WTC11 (cell line): ENCODE results near the gene MERTK. TPM values are rescaled to one million over a fixed set of nuclear protein-coding genes. Genes with fewer than 3 reads are reported as not detected.

Source experiments
- ATAC-seq: fragments of 200-7000 bp; cut with Tn5 transposase; 2 replicates; pipeline ENCODE4 v1.10.0; 2021; ENCODE audit warnings: mild to moderate bottlenecking, moderate library complexity
- CTCF ChIA-PET: fragments of 300-600 bp; sonication (Branson Sonifier 250); formaldehyde crosslinking; loops from one replicate; lab custom pipeline; 2021; ENCODE audit warnings: antibody characterized with exemption; lab: Charles Lee
- POLR2A ChIA-PET: fragments of 350-600 bp; sonication (Branson Sonifier 250); formaldehyde crosslinking; loops from one replicate; lab custom pipeline; 2021; ENCODE audit warnings: antibody characterized with exemption; lab: Charles Lee
- DNase-seq: peaks from one replicate; pipeline ENCODE4 v3.0.0; 2021; ENCODE audit warnings: low spot score
- H3K27ac Mint-ChIP-seq: 2 replicates; pipeline ENCODE4 v1.8.0; 2021; ENCODE audit warnings: mixed read lengths
- H3K27me3 Mint-ChIP-seq: 2 replicates; pipeline ENCODE4 v1.8.0; 2021; ENCODE audit warnings: low read depth, mild to moderate bottlenecking, moderate library complexity, mixed read lengths
- H3K36me3 Mint-ChIP-seq: 2 replicates; pipeline ENCODE4 v1.8.0; 2021; ENCODE audit warnings: mixed read lengths
- H3K4me1 Mint-ChIP-seq: 2 replicates; pipeline ENCODE4 v1.8.0; 2022; ENCODE audit warnings: mixed read lengths
- H3K4me3 Mint-ChIP-seq: 2 replicates; pipeline ENCODE4 v1.8.0; 2021; ENCODE audit warnings: mild to moderate bottlenecking, moderate library complexity, mixed read lengths
- H3K9me3 Mint-ChIP-seq: 2 replicates; pipeline ENCODE4 v1.8.0; 2021; ENCODE audit warnings: mixed read lengths
- ATF2 ChIP-seq: sonication (generic); formaldehyde crosslinking; IDR thresholded peaks from 2 replicates; pipeline ENCODE4 v1.8.1; 2022; ENCODE audit warnings: low read depth, missing genetic modification reagents, borderline replicate concordance
- ATF3 ChIP-seq: sonication (generic); formaldehyde crosslinking; conservative IDR thresholded peaks from 2 replicates; pipeline ENCODE4 v1.8.1; 2022; ENCODE audit warnings: mild to moderate bottlenecking, missing genetic modification reagents
- ELF4 ChIP-seq: sonication (generic); formaldehyde crosslinking; IDR thresholded peaks from 2 replicates; pipeline ENCODE4 v1.8.1; 2022; ENCODE audit warnings: low read depth, mild to moderate bottlenecking, moderate library complexity, missing genetic modification reagents
- EMX1 ChIP-seq: fragments of 250-450 bp; sonication (Bioruptor Pico); IDR thresholded peaks from 2 replicates; pipeline ENCODE4 v1.8.0; 2021; ENCODE audit warnings: mild to moderate bottlenecking
- ERG ChIP-seq: fragments of 250-450 bp; sonication (Bioruptor Pico); IDR thresholded peaks from 2 replicates; pipeline ENCODE4 v1.8.0; 2021; ENCODE audit warnings: mild to moderate bottlenecking
- HMGA2 ChIP-seq: fragments of 250-450 bp; sonication (Bioruptor Pico); IDR thresholded peaks from 2 replicates; pipeline ENCODE4 v1.4.0; 2021; ENCODE audit warnings: mild to moderate bottlenecking, moderate library complexity
- JUN ChIP-seq: sonication (generic); formaldehyde crosslinking; IDR thresholded peaks from 2 replicates; pipeline ENCODE4 v1.8.0; 2023; ENCODE audit warnings: mild to moderate bottlenecking, missing genetic modification reagents
- NR3C1 ChIP-seq: sonication (generic); formaldehyde crosslinking; conservative IDR thresholded peaks from 2 replicates; pipeline ENCODE4 v1.8.1; 2023; ENCODE audit warnings: low read depth, mild to moderate bottlenecking, missing genetic modification reagents
- RELA ChIP-seq: sonication (generic); formaldehyde crosslinking; IDR thresholded peaks from 2 replicates; pipeline ENCODE4 v1.8.1; 2022; ENCODE audit warnings: missing genetic modification reagents, mild to moderate bottlenecking, borderline replicate concordance
- SMAD3 ChIP-seq: sonication (generic); formaldehyde crosslinking; IDR thresholded peaks from 2 replicates; pipeline ENCODE4 v1.8.0; 2022; ENCODE audit warnings: missing genetic modification reagents, mild to moderate bottlenecking, borderline replicate concordance
- STAT6 ChIP-seq: sonication (generic); formaldehyde crosslinking; conservative IDR thresholded peaks from 2 replicates; pipeline ENCODE4 v1.8.1; 2023; ENCODE audit warnings: mild to moderate bottlenecking, low read depth, missing genetic modification reagents, moderate library complexity
- ZNF317 ChIP-seq: sonication (generic); formaldehyde crosslinking; IDR thresholded peaks from 2 replicates; pipeline ENCODE4 v1.8.1; 2023; ENCODE audit warnings: low read depth, mild to moderate bottlenecking, moderate library complexity, missing genetic modification reagents, borderline replicate concordance
- ZNF423 ChIP-seq: fragments of 250-450 bp; sonication (Bioruptor Pico); IDR thresholded peaks from 2 replicates; pipeline ENCODE4 v2.1.2; 2022; ENCODE audit warnings: mild to moderate bottlenecking, moderate library complexity
- total RNA-seq: library from RNA; stranded (reverse); gene quantifications from 3 replicates; pipeline ENCODE4 v1.2.3, GENCODE V29; 2021
- TF ChIP-seq, protein P1 (sequence below): sonication (generic); formaldehyde crosslinking; IDR thresholded peaks from 2 replicates; pipeline ENCODE4 v1.8.0; 2023; ENCODE audit warnings: mild to moderate bottlenecking, missing genetic modification reagents
- TF ChIP-seq, protein P2 (sequence below): fragments of 250-450 bp; sonication (Bioruptor Pico); IDR thresholded peaks from 2 replicates; pipeline ENCODE4 v1.9.0; 2021; ENCODE audit warnings: moderate library complexity, mild to moderate bottlenecking, inconsistent platforms, borderline replicate concordance
- TF ChIP-seq, protein P3 (sequence below): sonication (generic); formaldehyde crosslinking; IDR thresholded peaks from 2 replicates; pipeline ENCODE4 v1.8.1; 2023; ENCODE audit warnings: mild to moderate bottlenecking, missing genetic modification reagents

Gene MERTK
- total RNA-seq, 1 experiment from 2014 or later = 6.9 TPM

GRCh38 chr2:111947219-111947618, 48.8 kb downstream of the MERTK start:
- no peak overlapping the region; the same call in 1 of the 2 replicates for H3K27ac Mint-ChIP-seq
- ChIA-PET CTCF (no interaction called here), POLR2A (no interaction called here)

GRCh38 chr2:111948832-111949231, 50.4 kb downstream of the MERTK start:
- no peak overlapping the region for H3K27ac Mint-ChIP-seq
- no peaks in the 10 kb centered on the region for H3K9me3 Mint-ChIP-seq
- no peak for DNase-seq
- ATAC-seq = no peak
- no peaks in the 10 kb centered on the region for H3K36me3 Mint-ChIP-seq
- no peaks in the 10 kb centered on the region for H3K27me3 Mint-ChIP-seq
- ChIA-PET POLR2A (no interaction called here), CTCF (no interaction called here)
- H3K4me3 Mint-ChIP-seq = no peak overlapping the region
- H3K4me1 Mint-ChIP-seq = peaks cover 7% of the 10 kb centered on the region; the same call in 1 of the 2 replicates
- TF ChIP-seq JUN (CRISPR knock-in tag) = no peak
- TF ChIP-seq ATF3 = no peak
- no peak for TF ChIP-seq ZNF317 (CRISPR knock-in tag)
- no peak for TF ChIP-seq STAT6 (CRISPR knock-in tag)

More at GRCh38 chr2:111947219-111947618, 48.8 kb downstream of the MERTK start:
- Mint-ChIP-seq H3K4me3 (no peak overlapping the region), H3K36me3 (no peaks in the 10 kb centered on the region), H3K27me3 (no peaks in the 10 kb centered on the region), H3K9me3 (no peaks in the 10 kb centered on the region), H3K4me1 (peaks cover 11% of the 10 kb centered on the region)
- DNase-seq (no peak), ATAC-seq (no peak)
- TF ChIP-seq SMAD3 (CRISPR knock-in tag) (no peak), ATF2 (CRISPR knock-in tag) (no peak), ZNF317 (CRISPR knock-in tag) (no peak), ZNF423 (no peak)

DNA sequence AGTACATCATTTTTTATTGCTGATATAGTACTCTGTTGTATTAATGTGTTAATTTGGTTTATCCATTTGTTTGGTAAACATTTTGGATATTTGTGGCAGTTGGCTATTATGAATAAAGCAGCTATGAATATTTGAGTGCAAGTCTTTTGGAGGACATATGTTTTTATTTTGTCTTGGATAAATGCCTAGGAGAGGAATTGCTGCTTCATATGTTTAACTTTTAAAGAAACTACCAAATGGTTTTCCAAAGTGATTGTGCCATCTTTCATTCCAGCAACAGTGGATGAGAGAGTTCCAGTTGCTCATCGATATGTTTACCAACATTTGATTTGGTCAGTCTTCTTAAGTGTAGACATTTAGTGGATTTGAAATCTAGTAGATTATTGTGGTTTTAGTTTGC, 51.8 kb downstream of the MERTK start:
- POLR2A ChIA-PET = interaction anchor here (0.6 kb wide), 1 partner anchor 185 kb away, joined by 3 read pairs; no protein-coding TSS in a partner anchor
- no peaks in the 10 kb centered on the region for H3K36me3 Mint-ChIP-seq
- CTCF ChIA-PET = no interaction called here
- H3K4me1 Mint-ChIP-seq = peaks cover 7% of the 10 kb centered on the region; the same call in 1 of the 2 replicates
- H3K4me3 Mint-ChIP-seq = no peak overlapping the region
- no peaks in the 10 kb centered on the region for H3K9me3 Mint-ChIP-seq
- no peaks in the 10 kb centered on the region for H3K27me3 Mint-ChIP-seq
- DNase-seq = no peak
- H3K27ac Mint-ChIP-seq = no peak overlapping the region
- no peak for ATAC-seq
- TF ChIP-seq NR3C1 (CRISPR knock-in tag) (no peak), RELA (no peak), HMGA2 (CRISPR knock-in tag) (no peak), EMX1 (CRISPR knock-in tag) (no peak), SMAD3 (CRISPR knock-in tag) (no peak), ELF4 (CRISPR knock-in tag) (no peak), ATF3 (no peak), ERG (CRISPR knock-in tag) (no peak)
- TF ChIP-seq, protein P1, sequence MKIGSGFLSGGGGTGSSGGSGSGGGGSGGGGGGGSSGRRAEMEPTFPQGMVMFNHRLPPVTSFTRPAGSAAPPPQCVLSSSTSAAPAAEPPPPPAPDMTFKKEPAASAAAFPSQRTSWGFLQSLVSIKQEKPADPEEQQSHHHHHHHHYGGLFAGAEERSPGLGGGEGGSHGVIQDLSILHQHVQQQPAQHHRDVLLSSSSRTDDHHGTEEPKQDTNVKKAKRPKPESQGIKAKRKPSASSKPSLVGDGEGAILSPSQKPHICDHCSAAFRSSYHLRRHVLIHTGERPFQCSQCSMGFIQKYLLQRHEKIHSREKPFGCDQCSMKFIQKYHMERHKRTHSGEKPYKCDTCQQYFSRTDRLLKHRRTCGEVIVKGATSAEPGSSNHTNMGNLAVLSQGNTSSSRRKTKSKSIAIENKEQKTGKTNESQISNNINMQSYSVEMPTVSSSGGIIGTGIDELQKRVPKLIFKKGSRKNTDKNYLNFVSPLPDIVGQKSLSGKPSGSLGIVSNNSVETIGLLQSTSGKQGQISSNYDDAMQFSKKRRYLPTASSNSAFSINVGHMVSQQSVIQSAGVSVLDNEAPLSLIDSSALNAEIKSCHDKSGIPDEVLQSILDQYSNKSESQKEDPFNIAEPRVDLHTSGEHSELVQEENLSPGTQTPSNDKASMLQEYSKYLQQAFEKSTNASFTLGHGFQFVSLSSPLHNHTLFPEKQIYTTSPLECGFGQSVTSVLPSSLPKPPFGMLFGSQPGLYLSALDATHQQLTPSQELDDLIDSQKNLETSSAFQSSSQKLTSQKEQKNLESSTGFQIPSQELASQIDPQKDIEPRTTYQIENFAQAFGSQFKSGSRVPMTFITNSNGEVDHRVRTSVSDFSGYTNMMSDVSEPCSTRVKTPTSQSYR (CRISPR knock-in tag) = no peak
- TF ChIP-seq, protein P2, sequence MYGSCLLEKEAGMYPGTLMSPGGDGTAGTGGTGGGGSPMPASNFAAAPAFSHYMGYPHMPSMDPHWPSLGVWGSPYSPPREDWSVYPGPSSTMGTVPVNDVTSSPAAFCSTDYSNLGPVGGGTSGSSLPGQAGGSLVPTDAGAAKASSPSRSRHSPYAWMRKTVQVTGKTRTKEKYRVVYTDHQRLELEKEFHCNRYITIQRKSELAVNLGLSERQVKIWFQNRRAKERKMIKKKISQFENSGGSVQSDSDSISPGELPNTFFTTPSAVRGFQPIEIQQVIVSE = no peak
- TF ChIP-seq, protein P3, sequence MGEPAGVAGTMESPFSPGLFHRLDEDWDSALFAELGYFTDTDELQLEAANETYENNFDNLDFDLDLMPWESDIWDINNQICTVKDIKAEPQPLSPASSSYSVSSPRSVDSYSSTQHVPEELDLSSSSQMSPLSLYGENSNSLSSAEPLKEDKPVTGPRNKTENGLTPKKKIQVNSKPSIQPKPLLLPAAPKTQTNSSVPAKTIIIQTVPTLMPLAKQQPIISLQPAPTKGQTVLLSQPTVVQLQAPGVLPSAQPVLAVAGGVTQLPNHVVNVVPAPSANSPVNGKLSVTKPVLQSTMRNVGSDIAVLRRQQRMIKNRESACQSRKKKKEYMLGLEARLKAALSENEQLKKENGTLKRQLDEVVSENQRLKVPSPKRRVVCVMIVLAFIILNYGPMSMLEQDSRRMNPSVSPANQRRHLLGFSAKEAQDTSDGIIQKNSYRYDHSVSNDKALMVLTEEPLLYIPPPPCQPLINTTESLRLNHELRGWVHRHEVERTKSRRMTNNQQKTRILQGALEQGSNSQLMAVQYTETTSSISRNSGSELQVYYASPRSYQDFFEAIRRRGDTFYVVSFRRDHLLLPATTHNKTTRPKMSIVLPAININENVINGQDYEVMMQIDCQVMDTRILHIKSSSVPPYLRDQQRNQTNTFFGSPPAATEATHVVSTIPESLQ = no peak
